ENCODE results near the gene ARMC7. TPM values are rescaled to one million over a fixed set of nuclear protein-coding genes. Genes with fewer than 3 reads are reported as not detected.
A peak's percentile ranks its signal among the peaks of the same experiment; 100 is the strongest.

Gene ARMC7
- polyA plus RNA-seq (2013) = 8.6 and 8.7 TPM in 2 replicates

- peaks cover 7 to 15% of the 10 kb centered on the region in 2 experiments for H3K4me1 ChIP-seq (ENCODE audit: control insufficient read depth in 1 of 2, insufficient read depth in 2 of 2, low read length in 2 of 2)
- no peak within 1 kb of the TSS for H2BK5ac ChIP-seq (ENCODE audit: low read depth, low read length, poor library complexity)
- peak within 1 kb of the TSS; percentile 85 for H3K18ac ChIP-seq (ENCODE audit: low read length)
- DNase-seq = peak; percentile 95 to 96
- H4K91ac ChIP-seq (ENCODE audit: low read depth, low read length) = peak within 1 kb of the TSS; percentile 52
- peak within 1 kb of the TSS; percentile 75 for H3K9ac ChIP-seq (ENCODE audit: low read length)
- H3K9me3 ChIP-seq (ENCODE audit: insufficient read depth, low read depth, low read length) = no peaks in the 10 kb centered on the region
- peak within 1 kb of the TSS; percentile 35 for H3K4ac ChIP-seq (ENCODE audit: low read depth, low read length)
- peak within 1 kb of the TSS; percentile 96 for H3K4me2 ChIP-seq (ENCODE audit: low read length)
- H3K4me3 ChIP-seq (ENCODE audit: low read depth, low read length) = peak within 1 kb of the TSS; percentile 72
- peak within 1 kb of the TSS; percentile 84 for H2AFZ ChIP-seq (ENCODE audit: insufficient read depth, low read length, poor library complexity)
- peaks cover 9 to 11% of the 10 kb centered on the region in 2 experiments for H3K36me3 ChIP-seq (ENCODE audit: control insufficient read depth in 1 of 2, insufficient read depth in 2 of 2, low read length in 2 of 2)
- H3K79me1 ChIP-seq (ENCODE audit: low read length) = peaks cover 8% of the 10 kb centered on the region
- no peak within 1 kb of the TSS for H3K23ac ChIP-seq (ENCODE audit: low read length)
- peak within 1 kb of the TSS; percentile 71 for H3K14ac ChIP-seq (ENCODE audit: low read length)
- H2BK120ac ChIP-seq (ENCODE audit: insufficient read depth, low read length, poor library complexity) = no peak within 1 kb of the TSS
- peak within 1 kb of the TSS; percentile 77 for H4K12ac ChIP-seq (ENCODE audit: low read depth, low read length)
- H2BK12ac ChIP-seq (ENCODE audit: low read length) = no peak within 1 kb of the TSS
- H4K8ac ChIP-seq (ENCODE audit: low read depth, low read length) = peak within 1 kb of the TSS; percentile 92
- peaks cover 2% of the 10 kb centered on the region for H3K79me2 ChIP-seq (ENCODE audit: control insufficient read depth, insufficient read depth, low read length, poor library complexity)
- WGBS (ENCODE audit: extremely low coverage, insufficient coverage, insufficient read length) = no CpG with 5 or more reads among the region's 68 CpGs
- peak within 1 kb of the TSS; percentile 23 for H2AK5ac ChIP-seq (ENCODE audit: low read length)
- no peak within 1 kb of the TSS for H3K27ac ChIP-seq (ENCODE audit: low read depth, low read length)
- no peaks in the 10 kb centered on the region for H3K27me3 ChIP-seq (ENCODE audit: insufficient read depth, low read length)
Observed at GRCh38 chr17:75109407-75110233, at the start of gene ARMC7. Gene ARMC7 (plus strand): TSS chr17:75109969. CDS start chr17:75110289, 320 bp downstream.

- Histone ChIP-seq H3K9me3 (ENCODE audit: insufficient read depth, low read depth, low read length) (no peaks in the 10 kb centered on the region), H3K36me3 (ENCODE audit: control insufficient read depth in 1 of 2, insufficient read depth in 2 of 2, low read length in 2 of 2) (peaks cover 52 to 58% of the 10 kb centered on the region in 2 experiments), H2BK5ac (ENCODE audit: low read depth, low read length, poor library complexity) (no peak overlapping the region), H3K79me2 (ENCODE audit: control insufficient read depth, insufficient read depth, low read length, poor library complexity) (no peaks in the 10 kb centered on the region), H3K23ac (ENCODE audit: low read length) (no peak overlapping the region), H2BK120ac (ENCODE audit: insufficient read depth, low read length, poor library complexity) (no peak overlapping the region), H2BK12ac (ENCODE audit: low read length) (no peak overlapping the region), H3K27me3 (ENCODE audit: insufficient read depth, low read length) (no peaks in the 10 kb centered on the region), H2AFZ (ENCODE audit: insufficient read depth, low read length, poor library complexity) (no peak overlapping the region), H3K4me1 (ENCODE audit: control insufficient read depth in 1 of 2, insufficient read depth in 2 of 2, low read length in 2 of 2) (no peaks in the 10 kb centered on the region), H3K4ac (ENCODE audit: low read depth, low read length) (no peak overlapping the region), H3K14ac (ENCODE audit: low read length) (no peak overlapping the region), H3K18ac (ENCODE audit: low read length) (no peak overlapping the region), H4K91ac (ENCODE audit: low read depth, low read length) (no peak overlapping the region), H3K27ac (ENCODE audit: low read depth, low read length) (no peak overlapping the region), H4K8ac (ENCODE audit: low read depth, low read length) (no peak overlapping the region), H2AK5ac (ENCODE audit: low read length) (no peak overlapping the region), H3K9ac (ENCODE audit: low read length) (no peak overlapping the region), H4K12ac (ENCODE audit: low read depth, low read length) (no peak overlapping the region), H3K79me1 (ENCODE audit: low read length) (no peaks in the 10 kb centered on the region), H3K4me3 (ENCODE audit: low read depth, low read length) (no peak overlapping the region), H3K4me2 (ENCODE audit: low read length) (no peak overlapping the region)
- WGBS (ENCODE audit: extremely low coverage, insufficient coverage, insufficient read length) = no CpG with 5 or more reads among the region's 26 CpGs
- no peak for DNase-seq
Observed at GRCh38 chr17:75060434-75061054, 49.2 kb upstream of the ARMC7 start.

GRCh38 chr17:75061055-75061438 lies 48.7 kb upstream of the ARMC7 start:
- no CpG with 5 or more reads among the region's 10 CpGs for WGBS (ENCODE audit: extremely low coverage, insufficient coverage, insufficient read length)
- no peaks in the 10 kb centered on the region for H3K27me3 ChIP-seq (ENCODE audit: insufficient read depth, low read length)
- H3K4ac ChIP-seq (ENCODE audit: low read depth, low read length) = no peak overlapping the region
- H4K12ac ChIP-seq (ENCODE audit: low read depth, low read length) = no peak overlapping the region
- H3K79me2 ChIP-seq (ENCODE audit: control insufficient read depth, insufficient read depth, low read length, poor library complexity) = no peaks in the 10 kb centered on the region
- no peak overlapping the region for H2AFZ ChIP-seq (ENCODE audit: insufficient read depth, low read length, poor library complexity)
- no peak overlapping the region for H3K14ac ChIP-seq (ENCODE audit: low read length)
- no peak overlapping the region for H2BK12ac ChIP-seq (ENCODE audit: low read length)
- H3K4me3 ChIP-seq (ENCODE audit: low read depth, low read length) = no peak overlapping the region
- no peak overlapping the region for H3K27ac ChIP-seq (ENCODE audit: low read depth, low read length)
- no peak overlapping the region for H3K4me2 ChIP-seq (ENCODE audit: low read length)
- no peaks in the 10 kb centered on the region for H3K9me3 ChIP-seq (ENCODE audit: insufficient read depth, low read depth, low read length)
- DNase-seq = no peak
- no peak overlapping the region for H3K9ac ChIP-seq (ENCODE audit: low read length)
- H3K36me3 ChIP-seq (ENCODE audit: control insufficient read depth in 1 of 2, insufficient read depth in 2 of 2, low read length in 2 of 2) = peaks cover 50 to 58% of the 10 kb centered on the region in 2 experiments
- no peaks in the 10 kb centered on the region for H3K4me1 ChIP-seq (ENCODE audit: control insufficient read depth in 1 of 2, insufficient read depth in 2 of 2, low read length in 2 of 2)
- H3K18ac ChIP-seq (ENCODE audit: low read length) = no peak overlapping the region
- no peak overlapping the region for H3K23ac ChIP-seq (ENCODE audit: low read length)
- no peak overlapping the region for H2AK5ac ChIP-seq (ENCODE audit: low read length)
- no peak overlapping the region for H2BK5ac ChIP-seq (ENCODE audit: low read depth, low read length, poor library complexity)
- H4K91ac ChIP-seq (ENCODE audit: low read depth, low read length) = no peak overlapping the region
- no peak overlapping the region for H2BK120ac ChIP-seq (ENCODE audit: insufficient read depth, low read length, poor library complexity)
- no peaks in the 10 kb centered on the region for H3K79me1 ChIP-seq (ENCODE audit: low read length)
- no peak overlapping the region for H4K8ac ChIP-seq (ENCODE audit: low read depth, low read length)

- no peak overlapping the region for H2AFZ ChIP-seq (ENCODE audit: insufficient read depth, low read length, poor library complexity)
- no peak overlapping the region for H3K27ac ChIP-seq (ENCODE audit: low read depth, low read length)
- no peak overlapping the region for H4K8ac ChIP-seq (ENCODE audit: low read depth, low read length)
- H3K18ac ChIP-seq (ENCODE audit: low read length) = no peak overlapping the region
- no peaks in the 10 kb centered on the region for H3K9me3 ChIP-seq (ENCODE audit: insufficient read depth, low read depth, low read length)
- H3K4me2 ChIP-seq (ENCODE audit: low read length) = no peak overlapping the region
- no peak overlapping the region for H2AK5ac ChIP-seq (ENCODE audit: low read length)
- H2BK5ac ChIP-seq (ENCODE audit: low read depth, low read length, poor library complexity) = no peak overlapping the region
- H3K4me3 ChIP-seq (ENCODE audit: low read depth, low read length) = no peak overlapping the region
- H3K9ac ChIP-seq (ENCODE audit: low read length) = no peak overlapping the region
- H2BK120ac ChIP-seq (ENCODE audit: insufficient read depth, low read length, poor library complexity) = no peak overlapping the region
- no peaks in the 10 kb centered on the region for H3K4me1 ChIP-seq (ENCODE audit: control insufficient read depth in 1 of 2, insufficient read depth in 2 of 2, low read length in 2 of 2)
- H3K4ac ChIP-seq (ENCODE audit: low read depth, low read length) = no peak overlapping the region
- no peak overlapping the region for H4K12ac ChIP-seq (ENCODE audit: low read depth, low read length)
- no peaks in the 10 kb centered on the region for H3K79me1 ChIP-seq (ENCODE audit: low read length)
- WGBS (ENCODE audit: extremely low coverage, insufficient coverage, insufficient read length) = no CpG with 5 or more reads among the region's 8 CpGs
- no peak overlapping the region for H2BK12ac ChIP-seq (ENCODE audit: low read length)
- no peak overlapping the region for H4K91ac ChIP-seq (ENCODE audit: low read depth, low read length)
- DNase-seq = no peak
- H3K14ac ChIP-seq (ENCODE audit: low read length) = no peak overlapping the region
- no peaks in the 10 kb centered on the region for H3K27me3 ChIP-seq (ENCODE audit: insufficient read depth, low read length)
- no peaks in the 10 kb centered on the region for H3K79me2 ChIP-seq (ENCODE audit: control insufficient read depth, insufficient read depth, low read length, poor library complexity)
- no peak overlapping the region for H3K23ac ChIP-seq (ENCODE audit: low read length)
- H3K36me3 ChIP-seq (ENCODE audit: control insufficient read depth in 1 of 2, insufficient read depth in 2 of 2, low read length in 2 of 2) = peaks cover 50 to 58% of the 10 kb centered on the region in 2 experiments
Observed at GRCh38 chr17:75061618-75062017, 48.2 kb upstream of the ARMC7 start.

All from trophoblast cell (in vitro differentiated cells and primary cell).